Right forelimb (tissue), 1 donor: ENCODE data around the gene POLD2.

ENCODE experiments used
- DNase-seq: peaks from one replicate; pipeline ENCODE4 v3.0.0-alpha.2; 2018

The POLD2 gene

GRCh38 chr7:44123190-44124003 lies at the start of gene POLD2:
Gene POLD2 (minus strand): TSS chr7:44123548. CDS start chr7:44122053, 1,495 bp downstream.
- DNase-seq: peak; percentile 99

GRCh38 chr7:44172803-44173424 lies 49.6 kb upstream of the POLD2 start:
- DNase-seq: no peak

- no peak for DNase-seq
These were observed 49.0 kb upstream of the POLD2 start for GRCh38 chr7:44172352-44172751.

GRCh38 chr7:44171901-44172300 lies 48.6 kb upstream of the POLD2 start:
- DNase-seq: peak; percentile 5

- DNase-seq: no peak
These were observed 44.6 kb upstream of the POLD2 start for GRCh38 chr7:44167920-44168319.

GRCh38 chr7:44163591-44163990 lies 40.2 kb upstream of the POLD2 start:
- peak; percentile 20 for DNase-seq

GRCh38 chr7:44162785-44163395 lies 39.5 kb upstream of the POLD2 start:
- peak; percentile 27 for DNase-seq

- peak; percentile 21 for DNase-seq
These were observed 38.8 kb upstream of the POLD2 start for GRCh38 chr7:44162179-44162578.

GRCh38 chr7:44161371-44161770 lies 38.0 kb upstream of the POLD2 start:
- no peak for DNase-seq

GRCh38 chr7:44159824-44160630 lies 36.7 kb upstream of the POLD2 start:
- peak; percentile 27 for DNase-seq

- peak; percentile 36 for DNase-seq
These were observed 35.7 kb upstream of the POLD2 start for GRCh38 chr7:44158873-44159631.

GRCh38 chr7:44158096-44158872 lies 34.9 kb upstream of the POLD2 start:
- peak; percentile 28 for DNase-seq

- DNase-seq: no peak
These were observed 34.0 kb upstream of the POLD2 start for GRCh38 chr7:44157116-44158080.

GRCh38 chr7:44156453-44157010 lies 33.2 kb upstream of the POLD2 start:
- no peak for DNase-seq

- DNase-seq: no peak
These were observed 32.1 kb upstream of the POLD2 start for GRCh38 chr7:44155191-44156185.

GRCh38 chr7:44154703-44155102 lies 31.4 kb upstream of the POLD2 start:
- DNase-seq: no peak

- no peak for DNase-seq
These were observed 30.6 kb upstream of the POLD2 start for GRCh38 chr7:44153948-44154335.
